Gastrocnemius medialis (tissue), 4 donors: ENCODE results near the gene ABR.

ENCODE experiments used
- POLR2A ChIP-seq, 2 donors: fragments of 450-650 bp; IDR thresholded peaks; one replicate each; pipeline ENCODE4 v1.6.1; 2017; ENCODE audit warnings: antibody characterized with exemption in 2 of 2, mild to moderate bottlenecking in 2 of 2, moderate library complexity in 2 of 2
- TF ChIP-seq, protein P1 (sequence below), 5 experiments: fragments of 450-650 bp in 3 of 5; fragments of 200-600 bp in 2 of 5; sonication (generic) in 2 of 5; IDR thresholded peaks in 4 of 5; conservative IDR thresholded peaks in 1 of 5; 1 replicate in 4 of 5; 2 replicates in 1 of 5; pipeline ENCODE4 v1.5.1; 2016 to 2019; ENCODE audit warnings: antibody characterized with exemption in 5 of 5, mild to moderate bottlenecking in 3 of 5, moderate library complexity in 3 of 5

DNA sequence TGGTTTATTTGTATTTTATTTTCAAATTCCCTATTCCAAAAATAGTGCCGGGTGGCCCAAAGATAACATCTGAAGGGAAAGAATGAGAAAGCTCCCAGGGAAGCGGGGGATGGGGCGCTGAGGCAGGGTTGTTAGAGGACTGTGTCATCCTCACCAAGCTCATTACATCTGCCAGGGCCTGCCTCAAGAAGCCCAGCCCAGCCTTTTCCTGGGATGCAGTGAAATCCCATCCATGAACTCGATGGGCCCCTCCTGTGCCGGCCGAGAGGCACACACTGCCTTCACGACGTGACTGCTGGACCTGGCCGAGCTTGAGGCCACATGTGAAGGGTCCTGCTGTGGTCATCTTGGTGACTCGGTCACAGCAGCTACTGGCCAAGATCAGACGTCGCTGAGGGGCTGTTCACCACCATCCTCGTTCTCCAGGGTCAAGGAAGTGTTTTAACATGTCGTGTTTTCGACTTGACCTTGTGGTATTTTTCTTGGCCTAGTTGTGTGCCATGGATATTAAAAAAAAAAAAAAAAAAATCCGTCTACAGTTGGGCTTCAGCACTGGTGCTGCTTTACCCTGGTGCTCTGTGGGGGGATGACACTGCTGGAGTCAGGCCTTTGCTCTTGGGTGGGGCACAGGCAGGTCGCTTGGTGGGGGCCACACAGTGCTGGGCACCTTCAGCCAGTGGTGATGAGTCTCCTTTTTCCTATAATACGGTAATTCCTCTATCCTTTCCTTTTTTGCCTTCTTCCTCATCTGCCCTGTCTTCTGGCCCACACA lies 178.0 kb downstream of the ABR start:
- TF ChIP-seq, protein P1, sequence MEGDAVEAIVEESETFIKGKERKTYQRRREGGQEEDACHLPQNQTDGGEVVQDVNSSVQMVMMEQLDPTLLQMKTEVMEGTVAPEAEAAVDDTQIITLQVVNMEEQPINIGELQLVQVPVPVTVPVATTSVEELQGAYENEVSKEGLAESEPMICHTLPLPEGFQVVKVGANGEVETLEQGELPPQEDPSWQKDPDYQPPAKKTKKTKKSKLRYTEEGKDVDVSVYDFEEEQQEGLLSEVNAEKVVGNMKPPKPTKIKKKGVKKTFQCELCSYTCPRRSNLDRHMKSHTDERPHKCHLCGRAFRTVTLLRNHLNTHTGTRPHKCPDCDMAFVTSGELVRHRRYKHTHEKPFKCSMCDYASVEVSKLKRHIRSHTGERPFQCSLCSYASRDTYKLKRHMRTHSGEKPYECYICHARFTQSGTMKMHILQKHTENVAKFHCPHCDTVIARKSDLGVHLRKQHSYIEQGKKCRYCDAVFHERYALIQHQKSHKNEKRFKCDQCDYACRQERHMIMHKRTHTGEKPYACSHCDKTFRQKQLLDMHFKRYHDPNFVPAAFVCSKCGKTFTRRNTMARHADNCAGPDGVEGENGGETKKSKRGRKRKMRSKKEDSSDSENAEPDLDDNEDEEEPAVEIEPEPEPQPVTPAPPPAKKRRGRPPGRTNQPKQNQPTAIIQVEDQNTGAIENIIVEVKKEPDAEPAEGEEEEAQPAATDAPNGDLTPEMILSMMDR (IDR thresholded peaks at IDR 0.05 in 4 of 5, conservative IDR thresholded peaks at IDR 0.05 in 1 of 5), result no peak
- TF ChIP-seq POLR2A (IDR thresholded peaks at IDR 0.05), result no peak
